Amniotic epithelial cell (primary cell): Measurements from ENCODE around the gene SNRPB2.
A peak's percentile ranks its signal among the peaks of the same experiment; 100 is the strongest.

ENCODE experiments used
- DNase-seq: peaks from one replicate; pipeline ENCODE4 v3.0.0-alpha.2; 2010; ENCODE audit warnings: low read depth

The SNRPB2 gene

GRCh38 chr20:16732506-16733152 lies 2.8 kb downstream of the SNRPB2 start:
- DNase-seq, result peak; percentile 93

GRCh38 chr20:16740365-16741072 lies 10.7 kb downstream of the SNRPB2 start:
- no peak for DNase-seq

- no peak for DNase-seq
Observed at GRCh38 chr20:16744178-16744807, 14.5 kb downstream of the SNRPB2 start.

GRCh38 chr20:16745204-16745603 lies 15.4 kb downstream of the SNRPB2 start:
- DNase-seq, result no peak

DNA sequence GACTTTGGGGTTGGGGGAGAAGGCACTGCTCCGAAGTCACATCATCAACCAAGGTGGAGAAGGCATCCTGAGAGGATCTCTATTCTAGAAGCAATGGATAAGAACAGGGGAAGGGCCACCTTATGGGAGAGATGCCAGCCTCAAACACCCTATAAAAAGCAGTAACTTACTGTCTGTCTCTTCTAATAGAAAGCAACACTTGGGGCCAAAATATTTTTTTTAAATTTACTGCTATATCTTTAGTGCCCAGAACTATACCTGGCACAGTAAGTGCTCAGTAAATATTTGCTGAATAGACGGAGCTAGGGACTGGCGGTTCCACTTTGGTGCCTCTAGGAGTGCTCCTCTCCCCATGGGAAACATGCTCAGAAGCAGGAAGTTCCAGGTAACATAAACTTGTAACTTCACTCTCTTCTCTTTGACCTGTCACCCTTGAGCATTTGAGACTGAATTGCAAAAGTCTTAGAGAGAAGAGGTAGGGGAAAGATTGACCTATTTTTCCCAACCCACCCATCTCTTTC lies 17.5 kb downstream of the SNRPB2 start:
- DNase-seq, result no peak

DNA sequence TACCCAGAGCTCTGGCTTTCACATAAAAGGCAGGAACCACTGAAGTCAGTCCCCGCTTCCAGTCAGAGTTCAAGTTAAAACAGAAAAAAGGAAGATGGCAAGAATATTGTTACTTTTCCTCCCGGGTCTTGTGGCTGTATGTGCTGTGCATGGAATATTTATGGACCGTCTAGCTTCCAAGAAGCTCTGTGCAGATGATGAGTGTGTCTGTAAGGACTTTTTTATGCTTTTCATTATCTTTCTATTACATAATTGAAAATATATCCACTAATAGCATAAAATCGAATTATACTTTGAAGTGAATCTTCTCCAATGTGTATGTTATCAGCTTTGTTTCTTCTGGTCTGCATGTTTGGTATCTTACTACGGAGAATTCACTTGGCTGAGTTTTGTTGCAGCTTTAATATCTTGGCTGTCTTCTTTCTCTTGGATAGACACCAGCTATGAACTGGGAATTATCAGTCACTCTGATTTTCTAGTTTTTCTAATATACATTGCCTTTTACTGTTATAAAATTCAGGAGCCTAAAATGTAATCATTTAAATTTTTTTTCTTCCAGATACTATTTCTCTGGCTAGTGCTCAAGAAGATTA lies 18.6 kb downstream of the SNRPB2 start, which contains the start of gene OTOR:
Gene OTOR (plus strand): TSS at position 51 of the 593 bp plus-strand sequence. CDS start 44 bp downstream, at position 95.
- no peak for DNase-seq

- DNase-seq, result no peak
Observed at GRCh38 chr20:16749573-16749972, 19.7 kb downstream of the SNRPB2 start.

DNA sequence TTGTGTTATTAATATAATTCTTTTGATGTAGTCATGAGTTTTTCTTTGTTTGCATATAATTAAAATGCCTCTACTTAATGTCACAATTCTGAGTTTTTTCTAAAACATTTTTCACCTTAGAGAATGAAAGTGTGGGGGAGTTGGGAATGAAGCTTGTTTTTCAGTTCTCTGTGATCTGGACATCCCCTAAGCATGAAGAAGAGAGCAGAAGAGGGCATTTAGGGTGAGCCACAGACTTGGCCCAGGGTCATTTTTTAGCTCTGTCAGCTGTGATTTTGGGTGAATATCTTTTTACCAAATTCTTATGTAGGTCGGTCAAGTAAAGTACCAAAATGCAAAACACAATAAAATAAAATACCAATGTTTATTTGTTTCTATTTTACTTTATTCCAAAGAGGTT lies 22.3 kb downstream of the SNRPB2 start:
- DNase-seq, result no peak

DNA sequence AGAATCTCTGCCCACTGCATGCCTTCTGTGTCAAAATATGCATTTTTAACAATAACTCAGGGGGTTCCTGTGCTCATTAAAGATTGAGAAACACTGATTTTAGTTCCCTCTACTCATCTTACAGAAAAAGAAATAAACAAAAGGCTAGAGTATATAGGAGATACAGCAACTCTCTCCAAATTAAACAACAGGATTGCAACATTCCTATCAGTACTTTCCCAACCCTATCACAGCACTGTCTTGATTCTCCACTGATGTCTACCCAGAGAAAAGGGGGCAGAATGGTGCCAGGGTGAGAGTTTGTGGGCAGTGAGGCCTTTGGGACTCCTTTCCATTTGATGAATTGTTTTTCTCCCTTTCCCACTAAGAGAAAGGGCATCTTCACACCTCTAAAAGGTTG lies 23.1 kb downstream of the SNRPB2 start:
- no peak for DNase-seq

GRCh38 chr20:16758454-16759180 lies 28.8 kb downstream of the SNRPB2 start:
- no peak for DNase-seq

DNA sequence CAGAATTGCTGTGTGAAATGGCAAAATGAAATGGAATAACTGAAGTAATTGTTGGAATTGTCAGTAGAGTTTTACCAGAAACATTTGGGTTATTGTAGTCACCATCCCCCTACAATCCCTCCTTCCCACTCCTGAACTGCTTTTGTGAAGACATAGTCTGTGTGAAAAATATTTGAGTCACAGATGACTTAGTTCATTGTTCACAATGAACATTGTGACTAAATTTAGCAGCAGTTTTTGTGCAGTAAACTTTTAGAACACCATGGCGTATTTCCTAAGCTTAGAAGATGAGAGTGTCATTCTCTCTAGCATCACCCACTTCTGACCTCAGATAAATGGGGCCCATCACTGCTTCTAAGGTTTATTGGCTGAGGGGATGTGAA lies 29.3 kb downstream of the SNRPB2 start:
- DNase-seq, result no peak

GRCh38 chr20:16760431-16761304 lies 30.8 kb downstream of the SNRPB2 start:
- DNase-seq, result peak; percentile 32

GRCh38 chr20:16761305-16761829 lies 31.5 kb downstream of the SNRPB2 start:
- DNase-seq, result peak; percentile 71

GRCh38 chr20:16764560-16764959 lies 34.7 kb downstream of the SNRPB2 start:
- no peak for DNase-seq

- DNase-seq, result no peak
Observed at GRCh38 chr20:16771213-16771612, 41.4 kb downstream of the SNRPB2 start.

DNA sequence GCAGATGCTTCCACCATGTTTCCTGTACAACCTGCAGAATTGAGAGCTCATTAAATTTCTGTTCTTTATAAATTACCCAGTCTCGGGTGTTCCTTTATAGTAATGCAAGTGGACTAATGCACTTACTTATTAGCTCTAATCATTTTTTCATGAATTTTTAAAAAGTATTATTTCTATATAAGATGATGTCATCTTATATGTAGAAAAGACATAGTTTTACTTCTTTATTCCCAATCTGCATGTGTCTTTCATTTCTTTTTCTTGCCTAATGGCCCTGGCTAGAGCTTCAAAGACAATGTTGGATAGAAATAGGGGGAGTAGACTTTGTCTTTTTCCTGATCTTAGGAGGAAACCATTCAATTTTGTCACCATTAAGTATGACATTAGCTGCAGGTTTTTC lies 46.1 kb downstream of the SNRPB2 start:
- no peak for DNase-seq

GRCh38 chr20:16777126-16777525 lies 47.3 kb downstream of the SNRPB2 start:
- no peak for DNase-seq

- DNase-seq, result no peak
Observed at GRCh38 chr20:16778159-16778558, 48.3 kb downstream of the SNRPB2 start.

GRCh38 chr20:16781496-16781895 lies 51.7 kb downstream of the SNRPB2 start:
- DNase-seq, result no peak

DNA sequence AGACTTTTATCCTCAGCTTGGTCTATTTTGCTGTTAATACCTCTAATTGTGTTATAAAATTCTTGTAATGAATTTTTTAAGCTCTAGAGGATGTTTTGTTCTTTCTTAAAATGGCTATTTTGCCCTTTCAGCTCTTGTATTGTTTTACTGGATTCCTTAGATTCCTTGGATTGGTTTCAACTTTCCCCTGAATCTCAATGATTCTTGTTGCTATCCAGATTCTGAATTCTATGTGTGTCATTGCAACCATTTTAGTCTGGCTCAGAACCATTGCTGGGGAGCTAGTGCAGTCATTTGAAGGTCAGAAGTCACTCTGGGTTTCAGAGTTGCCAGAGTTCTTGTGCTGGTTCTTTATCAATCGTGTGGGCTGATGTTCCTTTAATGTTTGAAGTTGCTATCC lies 55.4 kb downstream of the SNRPB2 start:
- no peak for DNase-seq
